Endodermal cell (in vitro differentiated cells): ENCODE measurements around the gene KLHL17. TPM values are rescaled to one million over a fixed set of nuclear protein-coding genes. Genes with fewer than 3 reads are reported as not detected.

Source experiments
- DNase-seq: peaks from one replicate; pipeline ENCODE4 v3.0.0-alpha.2; 2017
- H3K27ac ChIP-seq: 2 replicates; pipeline ENCODE4 v1.5.1; 2013; ENCODE audit warnings: mild to moderate bottlenecking, low read depth, low read length, moderate library complexity
- H3K27me3 ChIP-seq: 2 replicates; pipeline ENCODE4 v1.6.1; 2013; ENCODE audit warnings: mild to moderate bottlenecking, low read length, moderate library complexity; ENCODE audit not compliant: insufficient read depth, control insufficient read depth, poor library complexity, severe bottlenecking
- H3K36me3 ChIP-seq: 2 replicates; pipeline ENCODE4 v1.7.0; 2013; ENCODE audit warnings: mild to moderate bottlenecking, low read length, moderate library complexity; ENCODE audit not compliant: control insufficient read depth, insufficient read depth
- H3K4me1 ChIP-seq: one replicate; pipeline ENCODE4 v1.7.0; 2013; ENCODE audit warnings: low read length; ENCODE audit not compliant: control insufficient read depth, insufficient read depth
- H3K4me3 ChIP-seq: 2 replicates; pipeline ENCODE4 v1.5.1; 2013; ENCODE audit warnings: mild to moderate bottlenecking, low read length, moderate library complexity
- H3K9ac ChIP-seq: 2 replicates; pipeline ENCODE4 v1.6.1; 2013; ENCODE audit warnings: mild to moderate bottlenecking, low read length, moderate library complexity; ENCODE audit not compliant: poor library complexity, severe bottlenecking; ENCODE audit errors: extremely low read depth
- H3K9me3 ChIP-seq: 2 replicates; pipeline ENCODE4 v1.6.1; 2013; ENCODE audit warnings: mild to moderate bottlenecking, low read length, moderate library complexity; ENCODE audit not compliant: control insufficient read depth
- H3K27ac Mint-ChIP-seq: 2 replicates; pipeline ENCODE4 v1.8.0; 2020; ENCODE audit warnings: mixed read lengths
- H3K27me3 Mint-ChIP-seq: 2 replicates; pipeline ENCODE4 v1.8.0; 2021; ENCODE audit warnings: mild to moderate bottlenecking, mixed read lengths; ENCODE audit not compliant: insufficient read depth
- H3K36me3 Mint-ChIP-seq: 2 replicates; pipeline ENCODE4 v1.8.0; 2020; ENCODE audit warnings: low read depth, mixed read lengths
- H3K4me1 Mint-ChIP-seq: 2 replicates; pipeline ENCODE4 v1.8.0; 2020; ENCODE audit warnings: mixed read lengths
- H3K4me3 Mint-ChIP-seq: 2 replicates; pipeline ENCODE4 v1.8.0; 2020; ENCODE audit warnings: mild to moderate bottlenecking, moderate library complexity, mixed read lengths
- H3K9me3 Mint-ChIP-seq: 2 replicates; pipeline ENCODE4 v1.8.0; 2020; ENCODE audit warnings: mild to moderate bottlenecking, mixed read lengths
- WGBS, 2 experiments: methylation state at CpG; one replicate each; pipeline versions ENCODE4 v1.1.5 to v1.1.7; 2013; ENCODE audit warnings: missing lambda C conversion rate in 2 of 2, mixed read lengths in 1 of 2; ENCODE audit not compliant: insufficient coverage in 1 of 2, insufficient read length in 1 of 2; 5-methylcytosine and 5-hydroxymethylcytosine counted together
- total RNA-seq, 2 donors: library from RNA; stranded (reverse); fragmentation: NEBNext Ultra II Directional in 1 of 2; extraction: Animal tissue kit (Norgen Biotek cat#: 25700) in 1 of 2; gene quantifications; 2 replicates in 1 of 2; 3 replicates in 1 of 2; pipeline ENCODE4 v1.2.1, GENCODE V29; 2021
- TF ChIP-seq, protein P1 (sequence below): fragments of 200-600 bp; sonication (generic); conservative IDR thresholded peaks from 2 replicates; pipeline ENCODE4 v1.5.0; 2021; ENCODE audit warnings: antibody characterized with exemption, mild to moderate bottlenecking

Gene KLHL17
- total RNA-seq, 2 donors from 2014 or later: 49.2 to 58.2 TPM

DNA sequence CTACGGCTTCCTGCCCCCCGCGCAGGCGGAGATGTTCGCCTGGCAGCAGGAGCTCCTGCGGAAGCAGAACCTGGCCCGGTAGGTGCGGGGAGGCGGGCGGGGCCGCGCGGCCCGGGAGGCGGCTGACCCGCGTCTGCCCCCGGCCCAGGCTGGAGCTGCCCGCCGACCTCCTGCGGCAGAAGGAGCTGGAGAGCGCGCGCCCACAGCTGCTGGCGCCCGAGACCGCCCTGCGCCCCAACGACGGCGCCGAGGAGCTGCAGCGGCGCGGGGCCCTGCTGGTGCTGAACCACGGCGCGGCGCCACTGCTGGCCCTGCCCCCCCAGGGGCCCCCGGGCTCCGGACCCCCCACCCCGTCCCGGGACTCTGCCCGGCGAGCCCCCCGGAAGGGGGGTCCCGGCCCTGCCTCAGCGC is 18.0 kb upstream of the KLHL17 start:
- peaks cover 16% of the 10 kb centered on the region for H3K4me1 ChIP-seq
- no peaks in the 10 kb centered on the region for H3K9me3 Mint-ChIP-seq
- peaks cover 2% of the 10 kb centered on the region for H3K36me3 ChIP-seq
- peaks cover 15% of the 10 kb centered on the region for H3K4me1 Mint-ChIP-seq
- H3K4me3 ChIP-seq: peak overlapping the region; percentile 55
- WGBS, 2 experiments: 2% methylated on average over 48 of the region's 48 CpGs; no CpG with 5 or more reads in 1 of the 2 experiments
- DNase-seq: peak; percentile 78
- peaks cover 20% of the 10 kb centered on the region for H3K36me3 Mint-ChIP-seq
- H3K9me3 ChIP-seq: no peaks in the 10 kb centered on the region
- H3K27ac ChIP-seq: no peak overlapping the region
- H3K27me3 ChIP-seq: peaks cover 13% of the 10 kb centered on the region
- H3K27ac Mint-ChIP-seq: no peak overlapping the region
- peaks cover 20% of the 10 kb centered on the region for H3K27me3 Mint-ChIP-seq
- TF ChIP-seq, protein P1, sequence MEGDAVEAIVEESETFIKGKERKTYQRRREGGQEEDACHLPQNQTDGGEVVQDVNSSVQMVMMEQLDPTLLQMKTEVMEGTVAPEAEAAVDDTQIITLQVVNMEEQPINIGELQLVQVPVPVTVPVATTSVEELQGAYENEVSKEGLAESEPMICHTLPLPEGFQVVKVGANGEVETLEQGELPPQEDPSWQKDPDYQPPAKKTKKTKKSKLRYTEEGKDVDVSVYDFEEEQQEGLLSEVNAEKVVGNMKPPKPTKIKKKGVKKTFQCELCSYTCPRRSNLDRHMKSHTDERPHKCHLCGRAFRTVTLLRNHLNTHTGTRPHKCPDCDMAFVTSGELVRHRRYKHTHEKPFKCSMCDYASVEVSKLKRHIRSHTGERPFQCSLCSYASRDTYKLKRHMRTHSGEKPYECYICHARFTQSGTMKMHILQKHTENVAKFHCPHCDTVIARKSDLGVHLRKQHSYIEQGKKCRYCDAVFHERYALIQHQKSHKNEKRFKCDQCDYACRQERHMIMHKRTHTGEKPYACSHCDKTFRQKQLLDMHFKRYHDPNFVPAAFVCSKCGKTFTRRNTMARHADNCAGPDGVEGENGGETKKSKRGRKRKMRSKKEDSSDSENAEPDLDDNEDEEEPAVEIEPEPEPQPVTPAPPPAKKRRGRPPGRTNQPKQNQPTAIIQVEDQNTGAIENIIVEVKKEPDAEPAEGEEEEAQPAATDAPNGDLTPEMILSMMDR: no peak
- peak overlapping the region; percentile 76 for H3K4me3 Mint-ChIP-seq
- peak overlapping the region; percentile 20 for H3K9ac ChIP-seq

DNA sequence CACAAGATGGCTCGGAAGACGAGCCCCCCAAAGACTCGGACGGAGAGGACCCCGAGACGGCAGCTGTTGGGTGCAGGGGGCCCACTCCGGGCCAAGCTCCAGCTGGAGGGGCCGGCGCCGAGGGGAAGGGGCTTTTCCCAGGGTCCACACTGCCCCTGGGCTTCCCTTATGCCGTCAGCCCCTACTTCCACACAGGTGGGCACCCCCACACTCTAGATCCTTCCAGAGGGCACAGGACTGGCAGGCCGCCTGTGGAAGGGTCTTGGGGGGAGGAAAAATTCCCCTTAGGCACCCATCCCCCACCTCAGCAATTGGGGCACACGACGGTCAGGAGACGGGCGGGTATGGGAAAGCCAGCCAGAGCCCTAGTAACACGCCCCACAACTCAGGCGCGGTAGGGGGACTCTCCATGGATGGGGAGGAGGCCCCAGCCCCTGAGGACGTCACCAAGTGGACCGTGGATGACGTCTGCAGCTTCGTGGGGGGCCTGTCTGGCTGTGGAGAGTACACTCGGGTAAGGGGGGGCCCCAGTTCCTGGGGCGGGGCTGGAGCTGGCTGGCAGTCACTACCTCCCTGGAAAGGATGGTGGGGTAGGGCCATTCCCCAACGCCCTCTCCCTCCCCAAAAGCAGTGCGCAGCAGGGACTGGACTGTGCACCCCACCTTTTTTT is 17.4 kb upstream of the KLHL17 start:
- peaks cover 8% of the 10 kb centered on the region for H3K36me3 ChIP-seq
- Mint-ChIP-seq H3K9me3 (no peaks in the 10 kb centered on the region), H3K4me1 (peaks cover 15% of the 10 kb centered on the region), H3K4me3 (peak overlapping the region; percentile 76), H3K36me3 (peaks cover 21% of the 10 kb centered on the region), H3K27ac (no peak overlapping the region), H3K27me3 (peaks cover 17% of the 10 kb centered on the region)
- H3K4me3 ChIP-seq: peak overlapping the region; percentile 55
- H3K4me1 ChIP-seq: peaks cover 16% of the 10 kb centered on the region
- 46 to 52% methylated on average over 15 to 25 of the region's 27 CpGs for WGBS, 2 experiments
- H3K27me3 ChIP-seq: peaks cover 13% of the 10 kb centered on the region
- DNase-seq: no peak
- peak overlapping the region; percentile 20 for H3K9ac ChIP-seq
- H3K9me3 ChIP-seq: no peaks in the 10 kb centered on the region
- H3K27ac ChIP-seq: no peak overlapping the region
- TF ChIP-seq, protein P1: no peak

DNA sequence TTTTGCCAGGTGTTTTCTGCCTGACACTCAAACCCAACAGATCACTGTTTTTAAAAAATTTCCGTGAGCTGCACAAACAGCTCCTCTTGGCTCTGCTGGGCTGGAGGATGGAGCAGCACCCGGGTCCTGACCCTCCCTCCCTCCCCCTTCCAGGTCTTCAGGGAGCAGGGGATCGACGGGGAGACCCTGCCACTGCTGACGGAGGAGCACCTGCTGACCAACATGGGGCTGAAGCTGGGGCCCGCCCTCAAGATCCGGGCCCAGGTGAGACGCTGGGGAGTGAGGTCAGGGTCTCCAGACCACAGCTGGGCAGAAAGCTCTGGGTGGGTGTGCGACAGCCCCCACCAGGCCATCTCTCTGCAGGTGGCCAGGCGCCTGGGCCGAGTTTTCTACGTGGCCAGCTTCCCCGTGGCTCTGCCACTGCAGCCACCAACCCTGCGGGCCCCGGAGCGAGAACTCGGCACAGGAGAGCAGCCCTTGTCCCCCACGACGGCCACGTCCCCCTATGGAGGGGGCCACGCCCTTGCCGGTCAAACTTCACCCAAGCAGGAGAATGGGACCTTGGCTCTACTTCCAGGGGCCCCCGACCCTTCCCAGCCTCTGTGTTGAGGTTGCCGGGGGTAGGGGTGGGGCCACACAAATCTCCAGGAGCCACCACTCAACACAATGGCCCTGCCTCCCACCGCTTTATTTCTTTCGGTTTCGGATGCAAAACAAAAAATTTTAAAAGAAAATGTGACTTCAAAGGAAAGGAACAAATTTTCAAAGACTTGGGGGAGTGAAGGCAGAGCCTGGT is 16.6 kb upstream of the KLHL17 start:
- H3K9ac ChIP-seq: no peak overlapping the region
- Mint-ChIP-seq H3K27ac (peak overlapping the region; percentile 64), H3K9me3 (no peaks in the 10 kb centered on the region), H3K27me3 (peaks cover 12% of the 10 kb centered on the region), H3K36me3 (peaks cover 27% of the 10 kb centered on the region), H3K4me1 (peaks cover 10% of the 10 kb centered on the region), H3K4me3 (peak overlapping the region; percentile 76)
- H3K36me3 ChIP-seq: peaks cover 12% of the 10 kb centered on the region
- peak overlapping the region; percentile 66 for H3K27ac ChIP-seq
- peaks cover 16% of the 10 kb centered on the region for H3K4me1 ChIP-seq
- TF ChIP-seq, protein P1: no peak
- peaks cover 13% of the 10 kb centered on the region for H3K27me3 ChIP-seq
- WGBS, 2 experiments: 89 to 92% methylated on average over 19 to 27 of the region's 27 CpGs
- no peak for DNase-seq
- H3K9me3 ChIP-seq: no peaks in the 10 kb centered on the region
- H3K4me3 ChIP-seq: no peak overlapping the region
